Adrenal gland (tissue), 12 donors: ENCODE results near the gene ZNF862. TPM values are rescaled to one million over a fixed set of nuclear protein-coding genes. Genes with fewer than 3 reads are reported as not detected.

Source experiments
- DNase-seq, 7 donors: peaks; one replicate each; pipeline ENCODE4 v3.0.0-alpha.2; 2019 to 2020
- H3K27ac ChIP-seq, 5 donors: fragments of 200-600 bp; sonication (generic) in 4 of 5; 1 replicate in 3 of 5; 2 replicates in 2 of 5; pipeline versions ENCODE4 v1.5.1 to v1.8.0; 2016 to 2020; ENCODE audit warnings: mild to moderate bottlenecking in 1 of 5
- H3K27me3 ChIP-seq: fragments of 200-600 bp; 2 replicates; pipeline ENCODE4 v1.8.0; 2021
- H3K36me3 ChIP-seq, 2 donors: fragments of 200-600 bp; replicated peaks in 1 of 2; 1 replicate in 1 of 2; 2 replicates in 1 of 2; pipeline versions ENCODE4 v1.5.1 to v1.8.0; 2018 to 2022
- H3K4me1 ChIP-seq, 2 donors: fragments of 200-600 bp; replicated peaks in 1 of 2; 1 replicate in 1 of 2; 2 replicates in 1 of 2; pipeline versions ENCODE4 v1.5.1 to v1.8.0; 2018 to 2021
- H3K4me3 ChIP-seq, 4 donors: fragments of 200-600 bp; sonication (generic) in 3 of 4; one replicate each; pipeline ENCODE4 v1.5.1; 2016 to 2018
- H3K9me3 ChIP-seq, 3 donors: fragments of 200-600 bp; sonication (generic) in 1 of 3; replicated peaks in 1 of 3; 1 replicate in 2 of 3; 2 replicates in 1 of 3; pipeline versions ENCODE4 v1.5.1 to v1.8.0; 2016 to 2021
- CTCF ChIP-seq, 6 experiments: fragments of 450-650 bp in 4 of 6; fragments of 200-600 bp in 2 of 6; sonication (generic) in 1 of 6; IDR thresholded peaks; 1 replicate in 5 of 6; 2 replicates in 1 of 6; pipeline versions ENCODE4 v1.5.1 to v1.8.0; 2016 to 2021; ENCODE audit warnings: antibody characterized with exemption in 6 of 6, mild to moderate bottlenecking in 2 of 6, moderate library complexity in 1 of 6
- POLR2A ChIP-seq, 2 donors: fragments of 450-650 bp; IDR thresholded peaks; one replicate each; pipeline ENCODE4 v1.6.1; 2017; ENCODE audit warnings: antibody characterized with exemption in 2 of 2, mild to moderate bottlenecking in 2 of 2, moderate library complexity in 1 of 2
- WGBS, 4 donors: extraction: QIAGEN DNeasy Blood & Tissue Kit in 2 of 4; methylation state at CpG; one replicate each; pipeline versions ENCODE4 v1.1.5 to v1.1.7; 2013 to 2017; 5-methylcytosine and 5-hydroxymethylcytosine counted together
- intact Hi-C, 2 donors: fragments of 100-400 bp; cut with DNase I; formaldehyde crosslinking; loops; one replicate each; pipeline versions ENCODE4 v1.14.1 to v1.15.0; 2022 to 2023
- polyA plus RNA-seq, 3 donors: library from polyadenylated mRNA; stranded (reverse); fragments of 200-250 nt in 2 of 3; fragments of 350-450 nt in 1 of 3; fragmentation: Illumina TruSeq in 1 of 3; extraction: RNeasy Lipid Tissue Mini Kit (QIAGEN cat#74804) in 1 of 3; gene quantifications; one replicate each; pipeline ENCODE4 v1.2.3, GENCODE V29; 2013 to 2014
- total RNA-seq, 9 donors: library from RNA; depleted of rRNA in 4 of 9; stranded (reverse); fragments of >200 nt in 4 of 9; fragments of 120-200 nt in 1 of 9; fragmentation: NEBNext Ultra II Directional in 1 of 9; extraction: Animal tissue kit (Norgen Biotek cat#: 25700) in 1 of 9; gene quantifications; one replicate each; pipeline versions ENCODE4 v1.1.0 to v1.2.4, GENCODE V29; 2013 to 2023
- donor health status: healthy with polysubstance abuse.
- donor health status: Bipolar disorder and iron deficiency.
- donor health status: DM: yes; HTN: yes; CAD: no.
- donor health status: DM: no; HTN: no; CAD: no.
- donor health status: DM: no; HTN: no; CAD: no.
- donor health status: DM: yes; HTN: yes; CAD: no.

The ZNF862 gene
- total and polyA plus RNA-seq, 12 donors: 7.3 to 32.9 (median 13.9) TPM

DNA sequence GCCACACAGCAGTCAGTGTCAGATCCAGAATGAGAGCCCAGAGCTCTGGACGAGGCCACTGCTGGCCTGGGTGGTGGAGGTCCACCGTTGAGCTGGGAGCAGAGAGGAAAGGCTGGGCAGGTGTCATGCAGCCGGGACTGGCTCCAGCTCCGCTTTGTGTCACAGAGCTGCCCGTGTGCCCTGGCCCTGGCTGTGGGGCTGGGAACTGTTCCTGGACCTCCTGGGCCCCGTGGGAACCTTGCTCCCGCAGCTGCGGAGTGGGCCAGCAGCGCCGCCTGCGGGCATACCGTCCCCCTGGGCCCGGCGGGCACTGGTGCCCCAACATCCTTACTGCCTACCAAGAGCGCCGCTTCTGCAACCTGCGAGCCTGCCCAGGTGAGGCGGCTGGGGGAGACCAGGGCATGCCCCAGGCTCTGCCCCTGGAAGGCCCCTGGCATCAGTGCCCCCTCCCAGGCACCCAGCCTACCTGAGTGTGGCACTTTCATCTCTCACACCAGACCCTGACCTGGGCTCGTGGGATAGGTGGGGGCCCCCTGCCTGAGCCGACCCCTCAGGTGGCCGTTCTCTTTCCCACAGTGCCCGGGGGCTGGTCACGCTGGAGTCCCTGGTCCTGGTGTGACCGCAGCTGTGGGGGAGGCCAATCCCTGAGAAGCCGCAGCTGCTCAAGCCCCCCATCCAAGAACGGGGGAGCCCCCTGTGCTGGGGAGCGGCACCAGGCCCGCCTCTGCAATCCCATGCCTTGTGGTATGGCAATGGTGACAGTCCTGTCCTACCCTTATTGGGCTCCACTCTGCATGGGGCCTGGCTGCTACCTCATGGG is 18.8 kb upstream of the ZNF862 start:
- DNase-seq: no peak
- 78 to 91% (median 89%) methylated on average over 4 to 28 of the region's 28 CpGs for WGBS, 4 donors
- no peak for TF ChIP-seq CTCF (IDR thresholded peaks at IDR 0.05)
- TF ChIP-seq POLR2A (IDR thresholded peaks at IDR 0.05): no peak

DNA sequence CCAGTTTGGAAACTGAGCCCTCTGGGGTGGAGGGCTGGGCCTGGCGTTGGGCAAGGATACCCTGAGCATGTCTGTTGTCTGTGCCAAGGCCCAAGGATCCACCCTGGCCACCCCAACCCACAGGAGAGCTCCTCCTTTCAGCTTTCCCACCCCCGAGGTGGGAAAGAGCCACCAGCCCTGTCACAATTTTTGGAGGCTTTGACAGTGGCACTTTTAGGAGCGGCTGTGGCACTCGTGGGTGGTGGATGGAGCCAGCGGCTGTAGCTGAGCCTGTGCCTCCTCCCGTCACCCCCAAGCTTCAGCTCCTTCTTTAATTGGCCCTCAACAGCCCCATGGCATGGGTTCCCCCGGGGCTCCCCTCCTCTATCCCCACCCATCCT is 18.2 kb upstream of the ZNF862 start:
- H3K27ac ChIP-seq: no peak overlapping the region
- H3K4me1 ChIP-seq: no peaks in the 10 kb centered on the region
- no peak for DNase-seq
- intact Hi-C loops: no loop called here
- peaks cover 3% of the 10 kb centered on the region for H3K27me3 ChIP-seq
- 62 to 79% (median 78%) methylated on average over 2 to 7 of the region's 7 CpGs for WGBS, 4 donors
- no peaks in the 10 kb centered on the region for H3K9me3 ChIP-seq
- no peaks in the 10 kb centered on the region for H3K36me3 ChIP-seq
- TF ChIP-seq CTCF (IDR thresholded peaks at IDR 0.05) (no peak), POLR2A (IDR thresholded peaks at IDR 0.05) (no peak)
- H3K4me3 ChIP-seq: no peak overlapping the region

More for the DNA sequence above, 18.8 kb upstream of the ZNF862 start:
- no peaks in the 10 kb centered on the region for H3K4me1 ChIP-seq
- peaks cover 3% of the 10 kb centered on the region for H3K27me3 ChIP-seq
- no peaks in the 10 kb centered on the region for H3K9me3 ChIP-seq
- intact Hi-C loops: no loop called here
- no peak overlapping the region for H3K27ac ChIP-seq
- H3K36me3 ChIP-seq: no peaks in the 10 kb centered on the region
- no peak overlapping the region for H3K4me3 ChIP-seq

DNA sequence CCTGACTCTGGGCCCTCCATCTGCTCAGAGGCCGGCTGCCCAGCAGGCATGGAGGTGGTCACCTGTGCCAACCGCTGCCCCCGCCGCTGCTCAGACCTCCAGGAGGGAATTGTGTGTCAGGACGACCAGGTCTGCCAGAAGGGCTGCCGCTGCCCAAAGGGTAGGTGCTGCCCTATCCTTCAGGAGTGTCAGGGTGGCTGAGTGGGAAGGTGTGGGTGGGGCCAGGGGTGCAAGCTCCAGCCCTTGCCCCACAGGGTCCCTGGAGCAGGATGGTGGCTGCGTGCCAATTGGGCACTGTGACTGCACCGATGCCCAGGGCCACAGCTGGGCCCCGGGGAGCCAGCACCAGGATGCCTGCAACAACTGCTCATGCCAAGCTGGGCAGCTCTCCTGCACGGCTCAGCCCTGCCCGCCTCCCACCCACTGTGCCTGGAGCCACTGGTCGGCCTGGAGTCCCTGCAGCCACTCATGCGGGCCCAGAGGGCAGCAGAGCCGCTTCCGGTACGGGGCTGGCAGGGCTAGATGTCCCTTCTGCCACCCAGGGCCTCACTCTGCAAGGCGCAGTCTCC is 17.5 kb upstream of the ZNF862 start:
- no peak for DNase-seq

More for the DNA sequence above, 17.5 kb upstream of the ZNF862 start:
- Histone ChIP-seq H3K36me3 (no peaks in the 10 kb centered on the region), H3K27me3 (no peaks in the 10 kb centered on the region), H3K9me3 (no peaks in the 10 kb centered on the region), H3K4me3 (no peak overlapping the region), H3K27ac (no peak overlapping the region), H3K4me1 (no peaks in the 10 kb centered on the region)
- intact Hi-C loops: no loop called here
- TF ChIP-seq POLR2A (IDR thresholded peaks at IDR 0.05): no peak
- TF ChIP-seq CTCF (IDR thresholded peaks at IDR 0.05): no peak
- 84 to 100% (median 85%) methylated on average over 1 to 17 of the region's 17 CpGs; no CpG with 5 or more reads in 1 of the 4 donors for whole genome bisulfite sequencing, 4 donors
